HEK293 (cell line): ENCODE measurements around the gene RAB3C.

Experiments used
- ATF2 ChIP-seq: fragments of 450-650 bp; formaldehyde crosslinking; IDR thresholded peaks from 2 replicates; pipeline ENCODE4 v1.5.1; 2016; ENCODE audit warnings: missing biosample characterization, missing genetic modification characterization, low read depth
- CTCF ChIP-seq: fragments of 450-650 bp; formaldehyde crosslinking; IDR thresholded peaks from 2 replicates; pipeline ENCODE4 v1.5.1; 2016; ENCODE audit warnings: missing biosample characterization, missing genetic modification characterization
- KLF16 ChIP-seq: fragments of 450-650 bp; formaldehyde crosslinking; IDR thresholded peaks from 2 replicates; pipeline ENCODE4 v1.5.1; 2017; ENCODE audit warnings: missing biosample characterization, missing genetic modification characterization
- MZF1 ChIP-seq: fragments of 450-650 bp; formaldehyde crosslinking; IDR thresholded peaks from 2 replicates; pipeline ENCODE4 v1.5.1; 2017; ENCODE audit warnings: missing biosample characterization, missing genetic modification characterization, borderline replicate concordance
- PRDM10 ChIP-seq: fragments of 450-650 bp; formaldehyde crosslinking; IDR thresholded peaks from 2 replicates; pipeline ENCODE4 v1.5.1; 2016; ENCODE audit warnings: missing biosample characterization, missing genetic modification characterization
- YY1 ChIP-seq: fragments of 450-650 bp; formaldehyde crosslinking; IDR thresholded peaks from 2 replicates; pipeline ENCODE4 v1.5.1; 2018; ENCODE audit warnings: missing biosample characterization, missing genetic modification characterization
- ZBTB26 ChIP-seq: fragments of 450-650 bp; formaldehyde crosslinking; optimal IDR thresholded peaks from 2 replicates; pipeline ENCODE3; 2016; ENCODE audit warnings: missing biosample characterization, mild to moderate bottlenecking, missing genetic modification characterization
- ZNF138 ChIP-seq: fragments of 450-650 bp; formaldehyde crosslinking; IDR thresholded peaks from 2 replicates; pipeline ENCODE4 v1.5.1; 2016; ENCODE audit warnings: missing biosample characterization, missing genetic modification characterization, borderline replicate concordance
- ZNF24 ChIP-seq: fragments of 450-650 bp; formaldehyde crosslinking; IDR thresholded peaks from 2 replicates; pipeline ENCODE4 v1.5.1; 2016; ENCODE audit warnings: missing biosample characterization, missing genetic modification characterization
- ZNF274 ChIP-seq, 2 experiments: fragments of 200-500 bp in 1 of 2; fragments of 450-650 bp in 1 of 2; sonication (Bioruptor generic) in 1 of 2; formaldehyde crosslinking in 1 of 2; IDR thresholded peaks; 2 replicates each; pipeline versions ENCODE4 v1.5.1 to v1.6.1; 2014 to 2016; ENCODE audit warnings: borderline replicate concordance in 1 of 2, inconsistent platforms in 1 of 2, low read length in 1 of 2, missing biosample characterization in 1 of 2, missing genetic modification characterization in 1 of 2
- ZNF529 ChIP-seq: fragments of 450-650 bp; formaldehyde crosslinking; IDR thresholded peaks from 2 replicates; pipeline ENCODE4 v1.5.1; 2017; ENCODE audit warnings: missing genetic modification characterization, missing biosample characterization; ENCODE audit not compliant: insufficient replicate concordance
- ZNF549 ChIP-seq: fragments of 450-650 bp; IDR thresholded peaks from 2 replicates; pipeline ENCODE4 v1.5.1; 2018; ENCODE audit warnings: missing biosample characterization, missing genetic modification characterization, mild to moderate bottlenecking, inconsistent platforms, moderate library complexity
- ZNF747 ChIP-seq: fragments of 450-650 bp; formaldehyde crosslinking; IDR thresholded peaks from 2 replicates; pipeline ENCODE4 v1.5.1; 2016; ENCODE audit warnings: missing biosample characterization, missing genetic modification characterization

GRCh38 chr5:58887311-58887710 is 304.4 kb downstream of the RAB3C start:
- TF ChIP-seq YY1 (tag by site-specific recombination) (no peak), PRDM10 (tag by site-specific recombination) (no peak), CTCF (tag by site-specific recombination) (no peak), ZNF274 (IDR thresholded peaks at IDR 0.05; ENCODE audit: low read length) (no peak), ZNF274 (tag by site-specific recombination; IDR thresholded peaks at IDR 0.05; ENCODE audit: borderline replicate concordance) (no peak), ZNF529 (tag by site-specific recombination) (no peak), ZBTB26 (tag by site-specific recombination) (no peak), ZNF24 (tag by site-specific recombination) (no peak), ZNF747 (no peak), ZNF138 (tag by site-specific recombination) (no peak), KLF16 (tag by site-specific recombination) (no peak), MZF1 (tag by site-specific recombination) (no peak), ATF2 (tag by site-specific recombination) (no peak), ZNF549 (tag by site-specific recombination) (no peak)
